Activated CD4-positive, alpha-beta T cell treated with anti-CD3 and anti-CD28 coated beads for 24 hours (primary cell): ENCODE results near the gene MYO10.
"Not testable (repeated sequence)": the region's sequence is repeated elsewhere in the genome, so short reads cannot be mapped to it uniquely, and the experiment has no call there.

Source experiments
- DNase-seq, 2 donors: peaks; one replicate each; pipeline ENCODE4 v3.0.0-alpha.2; 2020; ENCODE audit warnings: low read depth in 2 of 2

Gene MYO10

GRCh38 chr5:16740066-16740810 lies 195.8 kb downstream of the MYO10 start:
- DNase-seq: no peak

GRCh38 chr5:16738393-16738792 lies 197.7 kb downstream of the MYO10 start:
- not testable (repeated sequence) for DNase-seq

GRCh38 chr5:16737620-16738364 lies 198.3 kb downstream of the MYO10 start:
- no peak for DNase-seq

- no peak for DNase-seq
These were observed 198.9 kb downstream of the MYO10 start for GRCh38 chr5:16737209-16737608.

GRCh38 chr5:16736158-16736995 lies 199.7 kb downstream of the MYO10 start:
- no peak for DNase-seq

GRCh38 chr5:16735101-16736060 lies 200.7 kb downstream of the MYO10 start:
- DNase-seq: no peak

GRCh38 chr5:16733331-16734006 lies 202.6 kb downstream of the MYO10 start:
- DNase-seq: no peak

GRCh38 chr5:16732356-16732755 lies 203.7 kb downstream of the MYO10 start:
- DNase-seq: no peak

GRCh38 chr5:16727755-16728325 lies 208.2 kb downstream of the MYO10 start:
- no peak for DNase-seq

- no peak for DNase-seq
These were observed 209.5 kb downstream of the MYO10 start for GRCh38 chr5:16726538-16726946.

GRCh38 chr5:16725575-16725974 lies 210.5 kb downstream of the MYO10 start:
- no peak for DNase-seq

GRCh38 chr5:16723821-16724220 lies 212.3 kb downstream of the MYO10 start:
- no peak for DNase-seq

- no peak for DNase-seq
These were observed 214.0 kb downstream of the MYO10 start for GRCh38 chr5:16722097-16722495.

- DNase-seq: no peak
These were observed 214.7 kb downstream of the MYO10 start for GRCh38 chr5:16721151-16722096.

- DNase-seq: not testable (repeated sequence)
These were observed 218.1 kb downstream of the MYO10 start for GRCh38 chr5:16718036-16718435.

- DNase-seq: no peak
These were observed 222.6 kb downstream of the MYO10 start for GRCh38 chr5:16713386-16713928.

- no peak for DNase-seq
These were observed 223.5 kb downstream of the MYO10 start for GRCh38 chr5:16712620-16713019.

- no peak for DNase-seq
These were observed 223.9 kb downstream of the MYO10 start for GRCh38 chr5:16712178-16712577.
